ENCODE data around the gene C9orf43.

DNA sequence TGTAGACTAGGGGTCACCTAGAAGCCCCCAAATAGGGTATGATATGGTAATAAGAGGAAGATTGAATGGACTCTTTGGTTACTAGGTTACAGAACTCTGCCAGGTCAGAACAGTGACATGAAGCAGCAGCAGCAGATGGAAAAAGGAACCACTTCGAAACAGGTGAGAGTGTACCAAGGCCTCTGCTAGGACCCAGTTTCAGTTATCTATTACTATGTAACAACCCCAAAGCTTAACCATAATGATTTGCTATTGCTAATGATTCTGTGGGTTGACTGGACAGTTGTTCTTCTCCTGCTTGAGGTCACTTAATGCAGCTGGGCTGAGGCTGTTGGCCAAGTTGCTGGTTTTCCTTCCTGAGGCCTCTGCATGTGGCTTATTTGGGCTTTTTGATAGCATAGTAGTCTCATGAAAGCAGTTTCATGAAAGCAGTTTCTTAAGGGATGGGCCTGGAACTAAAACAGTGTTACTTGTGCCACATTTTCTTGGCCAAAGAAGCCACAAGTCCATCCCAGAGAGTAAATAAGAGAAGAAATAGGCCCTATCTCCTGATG lies 17.6 kb downstream of the C9orf43 start:
- TF ChIP-seq POLR2AphosphoS5 (IDR thresholded peaks at IDR 0.05) (no peak), CTCF (IDR thresholded peaks at IDR 0.05) (no peak)

All from upper lobe of left lung (tissue), 4 donors.